ENCODE data around the gene MC3R.
"Not testable (repeated sequence)": the region's sequence is repeated elsewhere in the genome, so short reads cannot be mapped to it uniquely, and the experiment has no call there.

MC3R gene

GRCh38 chr20:56247954-56248782 lies at the start of gene MC3R:
Gene MC3R (plus strand): TSS chr20:56248732. CDS start chr20:56248844, 112 bp downstream.
- FAIRE-seq = no peak

DNA sequence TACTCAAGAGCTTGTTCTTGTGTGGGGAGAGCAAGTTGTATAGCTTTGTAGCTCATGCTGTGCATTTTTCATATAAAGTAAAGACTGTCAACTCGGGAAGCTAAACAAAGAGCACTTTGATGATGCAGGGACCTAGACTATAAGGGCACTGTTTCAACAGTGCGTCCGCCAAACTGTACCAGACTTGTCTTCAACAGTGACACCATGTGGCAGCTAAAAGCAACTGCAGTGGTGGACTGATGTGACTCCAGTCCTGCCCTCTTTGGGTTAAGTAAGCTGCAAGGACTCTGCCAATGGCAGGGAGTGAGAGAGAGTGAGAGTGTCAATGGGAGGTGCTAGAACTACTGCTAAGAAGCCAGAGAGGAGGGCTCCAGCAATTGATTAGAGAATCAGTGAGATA lies 48.1 kb upstream of the MC3R start:
- FAIRE-seq = no peak

- peak; percentile 5 for FAIRE-seq
Observed at GRCh38 chr20:56202493-56203077, 45.9 kb upstream of the MC3R start.

GRCh38 chr20:56204206-56204605 lies 44.3 kb upstream of the MC3R start:
- FAIRE-seq = no peak

DNA sequence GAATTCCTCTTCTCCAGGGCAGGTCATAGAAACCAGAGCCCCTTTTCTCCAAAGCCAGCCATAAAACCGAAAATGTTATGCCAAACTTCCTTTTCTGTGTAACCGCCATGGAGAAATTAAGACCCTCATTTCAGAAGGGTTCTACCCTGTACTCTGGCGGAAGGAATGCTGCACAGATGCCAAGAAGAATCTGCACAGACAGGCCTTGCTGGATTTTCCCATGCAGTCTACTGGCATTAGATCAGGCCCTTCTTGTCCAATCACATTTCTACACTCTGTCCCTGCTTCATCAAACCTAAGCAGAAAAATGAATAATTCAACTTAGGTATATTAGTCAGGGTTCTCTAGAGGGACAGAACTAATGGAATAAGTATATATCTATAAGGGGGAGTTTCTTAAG lies 43.2 kb upstream of the MC3R start:
- FAIRE-seq = no peak

DNA sequence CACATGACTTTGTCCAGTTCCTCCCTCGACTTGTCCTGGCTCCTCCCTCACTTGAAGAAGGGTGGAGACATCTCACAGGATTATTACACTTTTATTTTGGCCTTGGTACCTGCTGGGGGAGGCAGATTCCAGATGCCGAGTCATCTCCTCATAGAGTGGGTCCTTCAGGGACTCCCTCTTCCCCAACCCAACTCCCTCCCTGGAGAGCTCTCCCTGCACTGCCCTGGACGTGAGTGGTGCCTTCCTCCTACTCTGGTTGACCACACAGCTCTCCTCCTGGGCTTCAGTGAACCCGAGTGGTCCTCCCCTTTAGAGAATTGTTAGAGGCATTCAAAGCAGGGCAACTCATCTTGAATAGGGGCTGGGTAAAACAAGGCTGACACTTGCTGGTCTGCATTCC lies 40.9 kb upstream of the MC3R start:
- FAIRE-seq = no peak

DNA sequence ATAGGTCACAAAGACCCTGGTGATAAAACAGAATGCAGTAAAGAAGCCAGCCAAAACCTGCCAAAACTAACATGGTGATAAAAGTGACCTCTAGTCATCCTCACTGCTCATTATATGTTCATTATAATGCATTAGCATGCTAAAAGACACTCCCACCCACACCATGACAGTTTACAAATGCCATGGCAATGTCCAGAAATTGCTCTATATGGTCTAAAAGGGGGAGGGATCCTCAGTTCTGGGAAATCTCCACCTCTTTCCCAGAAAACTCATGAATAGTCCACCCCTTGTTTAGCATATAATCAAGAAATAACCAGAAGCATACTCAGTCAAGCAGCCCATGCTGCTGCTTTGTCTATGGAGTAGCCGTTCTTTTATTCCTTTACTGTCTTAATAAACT lies 40.4 kb upstream of the MC3R start:
- FAIRE-seq = no peak

- no peak for FAIRE-seq
Observed at GRCh38 chr20:56211051-56211450, 37.5 kb upstream of the MC3R start.

DNA sequence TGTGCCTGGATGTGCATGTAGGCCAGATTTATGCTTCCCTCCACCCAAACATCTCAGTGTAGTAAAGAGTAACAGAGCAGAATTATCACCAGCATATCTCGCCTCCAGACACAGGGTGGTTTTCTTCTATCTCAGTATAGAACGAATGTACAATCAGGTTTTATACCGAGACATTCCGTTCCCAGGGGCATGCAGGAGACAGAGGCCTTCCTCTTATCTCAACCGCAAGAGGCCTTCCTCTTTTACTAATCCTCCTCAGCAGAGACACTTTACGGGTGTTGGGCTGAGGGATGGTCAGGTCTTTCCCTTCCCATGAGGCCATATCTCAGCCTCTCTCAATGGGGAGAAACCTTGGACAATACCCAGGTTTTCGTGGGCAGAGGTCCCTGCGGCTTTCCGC lies 36.4 kb upstream of the MC3R start:
- no peak for FAIRE-seq

DNA sequence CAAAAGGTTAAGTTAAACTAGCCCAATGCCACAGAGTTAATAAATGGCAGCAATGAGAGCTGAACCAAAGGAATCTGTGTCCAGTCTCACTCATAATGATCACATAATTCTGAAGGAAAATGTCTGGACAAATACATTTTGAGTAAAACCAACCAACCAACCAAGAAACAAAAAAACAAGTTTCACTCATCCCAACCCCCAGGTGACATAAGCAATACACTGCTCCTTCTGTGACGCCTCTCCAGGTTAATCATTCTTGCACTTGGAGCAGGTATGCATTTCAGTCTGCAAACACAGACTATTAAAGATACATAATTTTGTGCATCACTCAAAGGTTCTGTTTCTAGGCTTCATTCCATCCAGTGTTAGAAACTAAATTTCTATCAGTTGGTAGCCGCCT lies 35.2 kb upstream of the MC3R start:
- FAIRE-seq = no peak

- FAIRE-seq = no peak
Observed at GRCh38 chr20:56215115-56215514, 33.4 kb upstream of the MC3R start.

- FAIRE-seq = no peak
Observed at GRCh38 chr20:56217829-56218228, 30.7 kb upstream of the MC3R start.

- not testable (repeated sequence) for FAIRE-seq
Observed at GRCh38 chr20:56221186-56221585, 27.3 kb upstream of the MC3R start.

DNA sequence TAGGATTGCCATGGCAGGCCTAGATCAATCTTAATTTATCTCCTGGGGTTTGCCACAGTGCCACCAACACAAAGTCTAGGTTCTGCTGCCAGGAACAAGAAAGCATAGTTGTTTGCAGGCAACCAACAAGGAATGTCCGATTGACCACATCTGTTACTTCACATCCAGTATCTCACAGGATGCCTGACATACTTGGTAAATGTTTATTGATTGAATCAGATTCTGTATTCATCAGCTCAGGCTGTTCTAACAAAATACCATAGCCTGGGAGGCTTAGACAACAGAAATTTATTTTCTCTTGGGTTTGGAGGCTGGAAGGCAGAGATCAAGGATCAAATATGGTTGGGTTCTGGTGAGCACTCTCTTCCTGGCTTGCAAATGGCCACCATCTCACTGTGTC lies 26.3 kb upstream of the MC3R start:
- FAIRE-seq = no peak

DNA sequence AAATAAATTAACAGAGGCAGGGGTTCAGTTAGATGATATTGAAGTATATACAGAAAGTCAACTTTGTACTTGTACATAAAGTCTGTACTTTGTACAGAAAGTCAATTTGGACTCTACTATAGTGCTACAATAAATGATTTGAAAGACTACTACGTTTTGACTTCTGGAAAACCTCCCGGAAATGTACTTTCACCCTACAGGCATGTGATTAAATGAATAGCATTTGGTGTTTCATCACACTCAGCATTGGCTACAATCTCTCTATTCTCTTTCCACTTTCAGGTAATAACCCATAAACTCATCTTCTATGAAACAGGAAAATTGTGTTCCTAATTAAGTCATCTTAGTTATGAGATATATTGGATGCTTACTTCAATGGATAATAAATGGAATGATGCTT lies 25.6 kb upstream of the MC3R start:
- FAIRE-seq = no peak

DNA sequence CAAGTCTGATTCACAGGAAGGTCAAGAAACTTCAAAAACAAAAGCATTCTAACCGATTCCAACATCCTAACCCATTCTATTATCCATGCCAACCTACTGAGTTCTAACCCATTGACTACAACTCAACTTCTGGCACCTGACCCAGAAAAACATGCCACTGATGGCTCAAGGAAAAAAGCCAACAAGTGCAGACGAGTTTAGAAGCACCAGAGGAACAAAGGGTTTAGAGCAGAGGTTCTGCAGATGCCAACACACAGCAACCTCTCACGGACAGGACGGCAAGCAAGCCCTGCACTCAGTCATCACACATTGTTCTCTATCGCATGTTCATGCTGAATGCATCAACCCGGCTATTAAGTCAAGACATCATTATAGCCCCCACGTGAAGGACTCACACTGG lies 25.2 kb upstream of the MC3R start:
- FAIRE-seq = no peak

GRCh38 chr20:56228021-56228420 lies 20.5 kb upstream of the MC3R start:
- FAIRE-seq = no peak

DNA sequence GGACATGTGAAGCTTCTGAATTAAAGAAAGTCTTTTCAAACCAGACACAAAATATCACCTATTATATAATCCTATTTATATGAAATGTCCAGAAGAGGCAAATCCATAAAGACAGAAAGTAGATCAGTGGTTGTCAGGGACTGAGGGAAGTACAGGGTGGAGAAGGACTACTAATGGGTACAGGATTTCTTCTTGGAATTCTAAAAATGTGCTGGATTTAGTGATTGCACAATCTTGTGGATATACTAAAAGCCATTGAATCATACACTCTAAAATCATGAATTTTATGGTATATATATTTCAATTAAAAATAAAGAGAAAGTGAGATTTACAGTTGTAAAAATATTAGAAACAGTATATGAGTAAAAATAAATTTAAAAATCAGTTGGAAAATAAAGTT lies 18.7 kb upstream of the MC3R start:
- no peak for FAIRE-seq

DNA sequence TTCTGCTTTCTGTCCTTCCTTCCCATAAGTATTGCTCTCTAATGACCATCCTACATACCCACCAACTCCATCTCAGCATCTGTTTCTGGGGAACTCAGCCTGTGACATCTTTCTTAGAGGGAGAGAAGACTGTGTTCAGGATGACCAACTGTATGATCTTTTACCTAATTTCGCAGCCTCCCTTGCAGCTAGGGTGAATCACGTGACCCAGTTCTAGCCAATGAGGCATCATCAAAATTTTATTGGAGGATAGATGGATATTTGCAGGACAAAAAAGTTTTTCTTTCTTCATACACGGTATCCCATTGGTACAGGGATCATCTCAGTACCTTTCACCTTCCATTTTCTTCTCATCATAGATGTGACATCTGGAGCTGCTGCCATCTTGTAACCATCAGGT lies 14.4 kb upstream of the MC3R start:
- FAIRE-seq = no peak

DNA sequence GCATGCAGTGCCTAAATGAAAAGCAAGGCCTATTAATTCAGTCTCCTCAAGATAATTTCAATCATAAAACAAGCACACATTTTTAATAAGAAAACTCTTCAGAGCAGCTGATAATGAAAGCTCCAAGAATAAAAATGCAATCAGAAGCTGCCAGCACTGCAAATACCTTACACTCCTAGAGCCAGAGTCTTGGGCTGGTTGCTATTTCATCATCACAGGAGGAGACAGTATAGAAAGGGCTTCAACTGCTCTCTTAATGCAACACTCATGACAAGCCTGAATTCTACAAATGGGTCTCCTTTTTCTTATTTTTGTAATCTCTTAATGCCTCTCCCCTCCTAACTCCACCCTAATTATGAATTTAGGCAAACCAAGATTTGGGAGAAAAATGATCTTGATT lies 11.2 kb upstream of the MC3R start:
- FAIRE-seq = no peak

- FAIRE-seq = no peak
Observed at GRCh38 chr20:56244259-56244658, 4.3 kb upstream of the MC3R start.

DNA sequence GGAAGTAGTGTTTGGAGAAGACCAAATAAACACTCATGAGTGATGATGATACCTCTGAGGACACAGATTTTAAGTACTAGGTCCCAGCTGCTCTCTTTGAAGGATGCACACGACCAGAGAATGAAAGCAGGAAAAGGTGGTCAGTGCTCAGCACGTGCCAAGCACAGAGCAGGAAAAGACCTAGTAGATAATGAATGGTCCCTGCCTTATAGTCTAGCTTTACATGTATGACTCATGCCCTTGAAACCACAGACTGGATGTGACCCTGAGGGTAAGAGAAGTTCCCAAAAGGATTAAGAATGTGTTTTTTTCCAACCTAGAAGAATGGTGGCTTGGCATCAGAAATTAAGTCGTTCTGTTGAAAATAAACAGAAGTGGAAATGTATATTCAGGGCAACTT lies 2.8 kb upstream of the MC3R start:
- FAIRE-seq = no peak

- FAIRE-seq = no peak
Observed at GRCh38 chr20:56249244-56249955, 868 bp downstream of the MC3R start.

- FAIRE-seq = no peak
Observed at GRCh38 chr20:56249956-56250355, 1.4 kb downstream of the MC3R start.
